Neutrophil (primary cell): ENCODE data around the gene GEMIN4.
"Not testable (repeated sequence)": the region's sequence is repeated elsewhere in the genome, so short reads cannot be mapped to it uniquely, and the experiment has no call there.

Experiments used
- H3K27ac ChIP-seq: fragments of 200-600 bp; sonication (generic); 2 replicates; pipeline ENCODE4 v1.5.1; 2016; ENCODE audit warnings: mild to moderate bottlenecking, moderate library complexity
- H3K27me3 ChIP-seq: fragments of 200-600 bp; sonication (generic); 2 replicates; pipeline ENCODE4 v1.6.0; 2016; ENCODE audit warnings: mild to moderate bottlenecking
- H3K36me3 ChIP-seq: fragments of 200-600 bp; sonication (generic); 2 replicates; pipeline ENCODE4 v1.5.1; 2017
- H3K4me1 ChIP-seq, 2 experiments: fragments of 200-600 bp in 1 of 2; sonication (generic) in 1 of 2; 1 replicate in 1 of 2; 2 replicates in 1 of 2; pipeline versions ENCODE4 v1.5.1 to v1.6.1; 2013 to 2016; ENCODE audit warnings: low read depth in 1 of 2, low read length in 1 of 2, mild to moderate bottlenecking in 1 of 2, moderate library complexity in 1 of 2; ENCODE audit not compliant: control insufficient read depth in 1 of 2, insufficient read depth in 1 of 2
- H3K4me3 ChIP-seq, 2 experiments: fragments of 200-600 bp in 1 of 2; sonication (generic) in 1 of 2; 1 replicate in 1 of 2; 2 replicates in 1 of 2; pipeline ENCODE4 v1.5.1; 2013 to 2016; ENCODE audit warnings: low read depth in 1 of 2, low read length in 1 of 2, mild to moderate bottlenecking in 1 of 2, moderate library complexity in 1 of 2
- H3K9me3 ChIP-seq: fragments of 200-600 bp; sonication (generic); 2 replicates; pipeline ENCODE4 v1.5.1; 2016
- CTCF ChIP-seq: fragments of 200-600 bp; sonication (generic); IDR thresholded peaks from 2 replicates; pipeline ENCODE4 v1.5.1; 2016; ENCODE audit warnings: antibody characterized with exemption

GEMIN4 gene

GRCh38 chr17:792277-792676 is 40.2 kb upstream of the GEMIN4 start:
- TF ChIP-seq CTCF: no peak
- Histone ChIP-seq H3K4me3 (no peak overlapping the region), H3K9me3 (no peaks in the 10 kb centered on the region), H3K27me3 (no peaks in the 10 kb centered on the region), H3K36me3 (peaks cover 38% of the 10 kb centered on the region), H3K27ac (peak overlapping the region; percentile 52), H3K4me1 (peaks cover 9 to 12% of the 10 kb centered on the region in 2 experiments)

- H3K36me3 ChIP-seq: peaks cover 38% of the 10 kb centered on the region
- H3K4me1 ChIP-seq: peaks cover 9 to 12% of the 10 kb centered on the region in 2 experiments
- TF ChIP-seq CTCF: no peak
These were observed 39.8 kb upstream of the GEMIN4 start for GRCh38 chr17:791829-792228.

GRCh38 chr17:790874-791247 is 38.8 kb upstream of the GEMIN4 start:
- H3K27ac ChIP-seq, H3K9me3 ChIP-seq, H3K27me3 ChIP-seq, H3K4me3 ChIP-seq: not testable (repeated sequence)
- Histone ChIP-seq H3K4me1 (peaks cover 9 to 12% of the 10 kb centered on the region in 2 experiments), H3K36me3 (peaks cover 38% of the 10 kb centered on the region)

More at GRCh38 chr17:791829-792228, 39.8 kb upstream of the GEMIN4 start:
- H3K9me3 ChIP-seq: no peaks in the 10 kb centered on the region
- no peaks in the 10 kb centered on the region for H3K27me3 ChIP-seq
- peak overlapping the region; percentile 52 for H3K27ac ChIP-seq
- H3K4me3 ChIP-seq: no peak overlapping the region

- not testable (repeated sequence) for H3K27ac ChIP-seq, H3K27me3 ChIP-seq
- H3K36me3 ChIP-seq: peaks cover 38% of the 10 kb centered on the region
These were observed 38.1 kb upstream of the GEMIN4 start for GRCh38 chr17:789931-790873.

GRCh38 chr17:789160-789840 is 37.2 kb upstream of the GEMIN4 start:
- H3K27me3 ChIP-seq: no peaks in the 10 kb centered on the region
- H3K4me3 ChIP-seq: no peak overlapping the region
- H3K36me3 ChIP-seq: peaks cover 38% of the 10 kb centered on the region
- no peaks in the 10 kb centered on the region for H3K9me3 ChIP-seq
- peaks cover 9 to 12% of the 10 kb centered on the region in 2 experiments for H3K4me1 ChIP-seq
- TF ChIP-seq CTCF: no peak
- no peak overlapping the region for H3K27ac ChIP-seq

More at GRCh38 chr17:789931-790873, 38.1 kb upstream of the GEMIN4 start:
- not testable (repeated sequence) for H3K9me3 ChIP-seq, H3K4me3 ChIP-seq
- H3K4me1 ChIP-seq: peaks cover 9 to 12% of the 10 kb centered on the region in 2 experiments

GRCh38 chr17:788551-788950 is 36.5 kb upstream of the GEMIN4 start:
- Histone ChIP-seq H3K4me3 (no peak overlapping the region), H3K27me3 (no peaks in the 10 kb centered on the region), H3K27ac (no peak overlapping the region), H3K36me3 (peaks cover 38% of the 10 kb centered on the region), H3K4me1 (peaks cover 9 to 12% of the 10 kb centered on the region in 2 experiments), H3K9me3 (no peaks in the 10 kb centered on the region)
- TF ChIP-seq CTCF: no peak
